ENCODE measurements around the gene EMC7.
"Not testable (repeated sequence)": the region's sequence is repeated elsewhere in the genome, so short reads cannot be mapped to it uniquely, and the experiment has no call there.

The EMC7 gene

DNA sequence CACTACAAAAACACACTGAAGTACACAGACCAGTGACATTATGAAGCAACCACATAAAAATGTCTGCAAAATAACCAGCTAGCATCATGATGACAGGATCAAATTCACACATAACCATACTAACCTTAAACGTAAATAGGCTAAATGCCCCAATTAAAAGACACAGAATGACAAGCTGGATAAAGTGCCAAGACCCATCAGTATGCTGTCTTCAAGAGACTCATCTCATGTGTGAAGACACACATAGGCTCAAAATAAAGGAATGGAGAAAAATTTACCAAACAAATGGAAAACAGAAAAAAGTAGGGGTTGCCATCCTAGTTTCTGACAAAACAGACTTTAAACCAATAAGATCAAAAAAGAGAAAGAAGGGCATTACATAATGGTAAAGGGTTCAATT is 51.3 kb downstream of the EMC7 start:
- H3K27me3 ChIP-seq (ENCODE audit: control insufficient read depth, insufficient read depth, low read length); H3K4me3 ChIP-seq (ENCODE audit: low read length); H3K9me3 ChIP-seq (ENCODE audit: control insufficient read depth, low read depth, low read length); H3K4me1 ChIP-seq (ENCODE audit: control insufficient read depth, low read depth, low read length); H3K36me3 ChIP-seq (ENCODE audit: control insufficient read depth, low read depth, low read length); H3K9ac ChIP-seq (ENCODE audit: low read length); H3K27ac ChIP-seq (ENCODE audit: low read length): not testable (repeated sequence)

- H3K27me3 ChIP-seq (ENCODE audit: control insufficient read depth, insufficient read depth, low read length), result no peaks in the 10 kb centered on the region
Observed at GRCh38 chr15:34049112-34049511, 52.5 kb downstream of the EMC7 start.

GRCh38 chr15:34047893-34048775 is 53.5 kb downstream of the EMC7 start:
- Histone ChIP-seq H3K4me3 (ENCODE audit: low read length) (no peak overlapping the region), H3K27ac (ENCODE audit: low read length) (no peak overlapping the region), H3K36me3 (ENCODE audit: control insufficient read depth, low read depth, low read length) (no peaks in the 10 kb centered on the region), H3K9ac (ENCODE audit: low read length) (no peak overlapping the region), H3K4me1 (ENCODE audit: control insufficient read depth, low read depth, low read length) (no peaks in the 10 kb centered on the region), H3K27me3 (ENCODE audit: control insufficient read depth, insufficient read depth, low read length) (no peaks in the 10 kb centered on the region), H3K9me3 (ENCODE audit: control insufficient read depth, low read depth, low read length) (peaks cover 8% of the 10 kb centered on the region)

More at GRCh38 chr15:34049112-34049511, 52.5 kb downstream of the EMC7 start:
- Histone ChIP-seq H3K9me3 (ENCODE audit: control insufficient read depth, low read depth, low read length) (peaks cover 8% of the 10 kb centered on the region), H3K27ac (ENCODE audit: low read length) (no peak overlapping the region), H3K4me1 (ENCODE audit: control insufficient read depth, low read depth, low read length) (no peaks in the 10 kb centered on the region), H3K36me3 (ENCODE audit: control insufficient read depth, low read depth, low read length) (no peaks in the 10 kb centered on the region), H3K9ac (ENCODE audit: low read length) (no peak overlapping the region), H3K4me3 (ENCODE audit: low read length) (no peak overlapping the region)

- Histone ChIP-seq H3K27me3 (ENCODE audit: control insufficient read depth, insufficient read depth, low read length) (peaks cover 2% of the 10 kb centered on the region), H3K27ac (ENCODE audit: low read length) (no peak overlapping the region), H3K4me1 (ENCODE audit: control insufficient read depth, low read depth, low read length) (no peaks in the 10 kb centered on the region), H3K9ac (ENCODE audit: low read length) (no peak overlapping the region), H3K9me3 (ENCODE audit: control insufficient read depth, low read depth, low read length) (peaks cover 8% of the 10 kb centered on the region), H3K36me3 (ENCODE audit: control insufficient read depth, low read depth, low read length) (no peaks in the 10 kb centered on the region), H3K4me3 (ENCODE audit: low read length) (no peak overlapping the region)
Observed at GRCh38 chr15:34046471-34047145, 55.1 kb downstream of the EMC7 start.

- H3K9me3 ChIP-seq (ENCODE audit: control insufficient read depth, low read depth, low read length), result no peaks in the 10 kb centered on the region
- H3K27ac ChIP-seq (ENCODE audit: low read length), result no peak overlapping the region
- no peaks in the 10 kb centered on the region for H3K36me3 ChIP-seq (ENCODE audit: control insufficient read depth, low read depth, low read length)
- peaks cover 8% of the 10 kb centered on the region for H3K4me1 ChIP-seq (ENCODE audit: control insufficient read depth, low read depth, low read length)
- no peak overlapping the region for H3K4me3 ChIP-seq (ENCODE audit: low read length)
- peaks cover 25% of the 10 kb centered on the region for H3K27me3 ChIP-seq (ENCODE audit: control insufficient read depth, insufficient read depth, low read length)
- H3K9ac ChIP-seq (ENCODE audit: low read length), result no peak overlapping the region
Observed at GRCh38 chr15:34043813-34044212, 57.8 kb downstream of the EMC7 start.

DNA sequence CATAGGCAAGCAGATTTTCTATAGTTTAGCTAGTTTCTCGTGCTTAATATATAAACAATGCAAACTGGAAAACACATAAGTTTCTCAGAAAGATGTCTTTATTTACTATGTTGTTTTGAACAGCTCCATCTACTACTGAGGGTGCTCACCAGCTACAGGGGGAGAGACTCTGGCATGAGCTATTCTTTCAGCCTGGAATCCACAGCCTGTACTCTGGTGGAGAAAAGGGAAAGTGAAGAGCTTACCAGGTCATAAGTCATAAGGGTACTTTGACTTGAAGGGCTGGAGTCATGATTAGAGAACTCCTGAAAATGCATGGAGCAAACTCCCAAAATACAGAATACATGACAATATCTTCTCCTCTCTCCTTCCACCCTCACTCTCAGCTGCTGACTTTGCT is 58.3 kb downstream of the EMC7 start:
- H3K4me3 ChIP-seq (ENCODE audit: low read length), result no peak overlapping the region
- H3K9ac ChIP-seq (ENCODE audit: low read length), result no peak overlapping the region
- peaks cover 25% of the 10 kb centered on the region for H3K27me3 ChIP-seq (ENCODE audit: control insufficient read depth, insufficient read depth, low read length)
- no peak overlapping the region for H3K27ac ChIP-seq (ENCODE audit: low read length)
- no peaks in the 10 kb centered on the region for H3K9me3 ChIP-seq (ENCODE audit: control insufficient read depth, low read depth, low read length)
- H3K4me1 ChIP-seq (ENCODE audit: control insufficient read depth, low read depth, low read length), result peaks cover 8% of the 10 kb centered on the region
- no peaks in the 10 kb centered on the region for H3K36me3 ChIP-seq (ENCODE audit: control insufficient read depth, low read depth, low read length)

GRCh38 chr15:34039790-34040113 is 61.9 kb downstream of the EMC7 start:
- Histone ChIP-seq H3K36me3 (ENCODE audit: control insufficient read depth, low read depth, low read length) (no peaks in the 10 kb centered on the region), H3K9me3 (ENCODE audit: control insufficient read depth, low read depth, low read length) (no peaks in the 10 kb centered on the region), H3K4me1 (ENCODE audit: control insufficient read depth, low read depth, low read length) (peaks cover 8% of the 10 kb centered on the region), H3K27ac (ENCODE audit: low read length) (no peak overlapping the region), H3K9ac (ENCODE audit: low read length) (peak overlapping the region; percentile 58), H3K4me3 (ENCODE audit: low read length) (peak overlapping the region; percentile 77), H3K27me3 (ENCODE audit: control insufficient read depth, insufficient read depth, low read length) (peaks cover 25% of the 10 kb centered on the region)

DNA sequence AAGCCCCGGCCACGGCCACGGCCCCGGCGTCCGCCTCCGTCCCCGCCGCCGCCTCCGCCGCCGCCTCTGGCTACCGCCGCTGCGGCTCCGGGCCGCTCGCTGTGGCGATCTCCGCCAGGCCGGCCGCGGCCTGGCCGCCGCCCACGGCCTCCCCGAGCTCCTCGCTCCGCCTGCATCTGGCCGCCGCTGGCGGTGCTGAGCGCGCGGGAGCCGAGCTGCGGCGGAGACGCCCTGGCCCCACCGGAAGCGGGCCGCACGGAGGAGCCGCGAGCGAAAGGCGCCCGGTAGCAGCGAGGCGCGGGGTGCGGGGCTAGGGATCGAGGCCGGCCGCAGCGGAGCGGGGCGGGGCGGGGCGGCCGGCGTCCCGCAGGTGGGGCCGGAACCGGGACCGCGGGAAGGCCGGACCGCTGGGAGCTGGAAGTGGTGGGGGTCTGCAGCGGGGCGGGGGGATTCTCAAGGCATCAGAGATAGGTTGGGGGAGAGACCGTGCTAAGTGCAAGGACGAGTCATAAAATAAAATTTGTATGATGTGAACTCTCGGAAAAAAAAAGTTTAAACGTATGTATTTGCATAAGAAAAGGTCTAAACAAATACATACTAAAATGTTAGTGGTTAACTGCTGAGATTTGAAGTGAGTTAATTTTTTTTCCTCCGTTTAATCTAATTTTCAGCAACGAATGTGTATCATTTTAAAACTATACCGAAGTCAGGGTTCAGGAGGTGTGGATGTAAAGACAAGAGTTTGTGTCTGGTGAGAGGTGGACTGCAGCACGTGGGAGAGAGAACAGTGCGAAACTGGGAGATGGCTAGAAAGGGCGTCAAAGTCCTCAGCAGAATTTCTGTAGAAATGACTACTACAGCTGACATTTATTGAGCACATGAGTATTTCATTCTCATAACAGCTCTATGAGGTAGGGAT is 62.5 kb downstream of the EMC7 start, which contains the start of gene AVEN:
Gene AVEN, minus strand, starts transcription at position 334 of the 919 bp plus-strand sequence. Its CDS starts 158 bp downstream, at position 176.
- H3K27me3 ChIP-seq (ENCODE audit: control insufficient read depth, insufficient read depth, low read length), result peaks cover 25% of the 10 kb centered on the region
- H3K4me3 ChIP-seq (ENCODE audit: low read length), result peak within 1 kb of the TSS; percentile 77
- peaks cover 8% of the 10 kb centered on the region for H3K4me1 ChIP-seq (ENCODE audit: control insufficient read depth, low read depth, low read length)
- H3K9ac ChIP-seq (ENCODE audit: low read length), result peak within 1 kb of the TSS; percentile 80
- no peaks in the 10 kb centered on the region for H3K9me3 ChIP-seq (ENCODE audit: control insufficient read depth, low read depth, low read length)
- H3K27ac ChIP-seq (ENCODE audit: low read length), result no peak within 1 kb of the TSS
- H3K36me3 ChIP-seq (ENCODE audit: control insufficient read depth, low read depth, low read length), result no peaks in the 10 kb centered on the region

- Histone ChIP-seq H3K4me3 (ENCODE audit: low read length) (peak overlapping the region; percentile 77), H3K27ac (ENCODE audit: low read length) (no peak overlapping the region), H3K36me3 (ENCODE audit: control insufficient read depth, low read depth, low read length) (no peaks in the 10 kb centered on the region), H3K4me1 (ENCODE audit: control insufficient read depth, low read depth, low read length) (peaks cover 8% of the 10 kb centered on the region), H3K9ac (ENCODE audit: low read length) (peak overlapping the region; percentile 80), H3K9me3 (ENCODE audit: control insufficient read depth, low read depth, low read length) (no peaks in the 10 kb centered on the region), H3K27me3 (ENCODE audit: control insufficient read depth, insufficient read depth, low read length) (peaks cover 25% of the 10 kb centered on the region)
Observed at GRCh38 chr15:34038023-34038870, 63.4 kb downstream of the EMC7 start.

Measured in iPS-18a (cell line).